Mucosa of rectum (tissue), 2 donors: ENCODE measurements around the gene NUDT1.

Experiments
- H3K27ac ChIP-seq, 2 donors: one replicate each; pipeline ENCODE4 v1.7.0; 2013; ENCODE audit warnings: inconsistent platforms in 2 of 2, low read depth in 2 of 2, low read length in 2 of 2
- H3K27me3 ChIP-seq, 2 donors: one replicate each; pipeline ENCODE4 v1.7.0; 2013; ENCODE audit warnings: low read length in 2 of 2; ENCODE audit not compliant: control insufficient read depth in 2 of 2, insufficient read depth in 2 of 2
- H3K36me3 ChIP-seq, 2 donors: one replicate each; pipeline ENCODE4 v1.7.0; 2013; ENCODE audit warnings: low read length in 2 of 2; ENCODE audit not compliant: control insufficient read depth in 2 of 2, insufficient read depth in 2 of 2
- H3K4me1 ChIP-seq, 2 donors: one replicate each; pipeline ENCODE4 v1.7.0; 2013; ENCODE audit warnings: low read length in 2 of 2, mild to moderate bottlenecking in 1 of 2; ENCODE audit not compliant: control insufficient read depth in 2 of 2, insufficient read depth in 2 of 2
- H3K4me3 ChIP-seq, 2 donors: one replicate each; pipeline ENCODE4 v1.7.0; 2013; ENCODE audit warnings: low read length in 2 of 2
- H3K9ac ChIP-seq, 2 donors: one replicate each; pipeline ENCODE4 v1.7.0; 2013; ENCODE audit warnings: low read length in 2 of 2, low read depth in 1 of 2, mild to moderate bottlenecking in 1 of 2
- H3K9me3 ChIP-seq, 2 donors: one replicate each; pipeline ENCODE4 v1.7.0; 2013; ENCODE audit warnings: low read length in 2 of 2; ENCODE audit not compliant: control insufficient read depth in 2 of 2
- donor health status: healthy.
- donor health status: Normal muscosa, but diverticular disease.

The NUDT1 gene

GRCh38 chr7:2241580-2242540 is at the start of gene NUDT1, which contains the start of gene MRM2:
Gene NUDT1, plus strand, starts transcription at chr7:2242226. Its CDS starts 2,349 bp downstream, at chr7:2244575.
Gene MRM2, minus strand, starts transcription at chr7:2242205. Its CDS starts 36 bp downstream, at chr7:2242169.
- H3K36me3 ChIP-seq, result peaks cover 13 to 14% of the 10 kb centered on the region in 2 donors
- H3K27ac ChIP-seq, result peak within 1 kb of the TSS in 1 of 2 donors; percentile 52
- H3K9ac ChIP-seq, result peak within 1 kb of the TSS; percentile 72 to 78
- no peaks in the 10 kb centered on the region for H3K9me3 ChIP-seq
- H3K4me3 ChIP-seq, result peak within 1 kb of the TSS; percentile 80 to 89
- peaks cover 7 to 20% of the 10 kb centered on the region in 2 donors for H3K4me1 ChIP-seq
- no peaks in the 10 kb centered on the region for H3K27me3 ChIP-seq

GRCh38 chr7:2192831-2193534 is 49.0 kb upstream of the NUDT1 start:
- no peak overlapping the region for H3K4me3 ChIP-seq
- H3K27me3 ChIP-seq, result no peaks in the 10 kb centered on the region
- H3K9me3 ChIP-seq, result peaks cover 6 to 7% of the 10 kb centered on the region in 2 donors
- H3K9ac ChIP-seq, result no peak overlapping the region
- H3K27ac ChIP-seq, result no peak overlapping the region
- H3K4me1 ChIP-seq, result no peaks in the 10 kb centered on the region
- H3K36me3 ChIP-seq, result peaks cover 5 to 17% of the 10 kb centered on the region in 2 donors

GRCh38 chr7:2193575-2194305 is 48.3 kb upstream of the NUDT1 start:
- H3K9me3 ChIP-seq, result peaks cover 6 to 7% of the 10 kb centered on the region in 2 donors
- H3K36me3 ChIP-seq, result peaks cover 5 to 16% of the 10 kb centered on the region in 2 donors
- no peaks in the 10 kb centered on the region for H3K27me3 ChIP-seq
- H3K4me1 ChIP-seq, result no peaks in the 10 kb centered on the region
- no peak overlapping the region for H3K9ac ChIP-seq
- no peak overlapping the region for H3K4me3 ChIP-seq
- no peak overlapping the region for H3K27ac ChIP-seq

GRCh38 chr7:2195400-2196246 is 46.4 kb upstream of the NUDT1 start:
- Histone ChIP-seq H3K36me3 (peaks cover 8 to 24% of the 10 kb centered on the region in 2 donors), H3K4me3 (no peak overlapping the region), H3K9me3 (peaks cover 0 to 3% of the 10 kb centered on the region in 2 donors), H3K27ac (no peak overlapping the region), H3K27me3 (no peaks in the 10 kb centered on the region), H3K4me1 (no peaks in the 10 kb centered on the region), H3K9ac (no peak overlapping the region)

- Histone ChIP-seq H3K9me3 (peaks cover 0 to 3% of the 10 kb centered on the region in 2 donors), H3K4me1 (no peaks in the 10 kb centered on the region), H3K36me3 (peaks cover 8 to 24% of the 10 kb centered on the region in 2 donors), H3K4me3 (no peak overlapping the region), H3K27ac (no peak overlapping the region), H3K27me3 (no peaks in the 10 kb centered on the region), H3K9ac (no peak overlapping the region)
These were observed 45.3 kb upstream of the NUDT1 start for GRCh38 chr7:2196381-2197378.

GRCh38 chr7:2197436-2198155 is 44.4 kb upstream of the NUDT1 start:
- H3K4me3 ChIP-seq, result no peak overlapping the region
- no peak overlapping the region for H3K9ac ChIP-seq
- H3K27ac ChIP-seq, result no peak overlapping the region
- H3K36me3 ChIP-seq, result peaks cover 8 to 24% of the 10 kb centered on the region in 2 donors
- H3K27me3 ChIP-seq, result no peaks in the 10 kb centered on the region
- peaks cover 0 to 3% of the 10 kb centered on the region in 2 donors for H3K9me3 ChIP-seq
- no peaks in the 10 kb centered on the region for H3K4me1 ChIP-seq

GRCh38 chr7:2198206-2198605 is 43.8 kb upstream of the NUDT1 start:
- peaks cover 8 to 24% of the 10 kb centered on the region in 2 donors for H3K36me3 ChIP-seq
- H3K4me1 ChIP-seq, result no peaks in the 10 kb centered on the region
- H3K27ac ChIP-seq, result no peak overlapping the region
- no peak overlapping the region for H3K9ac ChIP-seq
- peaks cover 0 to 3% of the 10 kb centered on the region in 2 donors for H3K9me3 ChIP-seq
- H3K4me3 ChIP-seq, result no peak overlapping the region
- no peaks in the 10 kb centered on the region for H3K27me3 ChIP-seq

- H3K9me3 ChIP-seq, result peaks cover 0 to 3% of the 10 kb centered on the region in 2 donors
- no peak overlapping the region for H3K27ac ChIP-seq
- no peaks in the 10 kb centered on the region for H3K4me1 ChIP-seq
- H3K9ac ChIP-seq, result no peak overlapping the region
- H3K27me3 ChIP-seq, result no peaks in the 10 kb centered on the region
- no peak overlapping the region for H3K4me3 ChIP-seq
- H3K36me3 ChIP-seq, result peaks cover 8 to 24% of the 10 kb centered on the region in 2 donors
These were observed 43.3 kb upstream of the NUDT1 start for GRCh38 chr7:2198760-2199159.
